Hepatocyte (in vitro differentiated cells): ENCODE results near the gene IMMP2L. TPM values are rescaled to one million over a fixed set of nuclear protein-coding genes. Genes with fewer than 3 reads are reported as not detected.

Experiments
- DNase-seq: peaks from one replicate; pipeline ENCODE4 v3.0.0-alpha.2; 2016; ENCODE audit warnings: low spot score
- H2AFZ ChIP-seq: fragments of 200-600 bp; sonication (generic); 2 replicates; pipeline ENCODE4 v1.6.0; 2016; ENCODE audit warnings: antibody characterized with exemption, mild to moderate bottlenecking
- H3K27ac ChIP-seq: fragments of 200-600 bp; sonication (generic); 2 replicates; pipeline ENCODE4 v1.5.1; 2016; ENCODE audit warnings: mild to moderate bottlenecking
- H3K27me3 ChIP-seq: fragments of 200-600 bp; sonication (generic); 2 replicates; pipeline ENCODE4 v1.6.1; 2016
- H3K36me3 ChIP-seq: fragments of 200-600 bp; sonication (generic); replicated peaks from 2 replicates; pipeline ENCODE4 v1.5.1; 2016; ENCODE audit warnings: low read depth; ENCODE audit not compliant: insufficient read depth
- H3K4me1 ChIP-seq: fragments of 200-600 bp; sonication (generic); 2 replicates; pipeline ENCODE4 v1.5.1; 2016; ENCODE audit warnings: mild to moderate bottlenecking, moderate library complexity; ENCODE audit not compliant: insufficient read depth
- H3K4me2 ChIP-seq: fragments of 200-600 bp; sonication (generic); 2 replicates; pipeline ENCODE4 v1.6.0; 2016
- H3K4me3 ChIP-seq: fragments of 200-600 bp; sonication (generic); 2 replicates; pipeline ENCODE4 v1.5.1; 2016; ENCODE audit warnings: mild to moderate bottlenecking
- H3K79me2 ChIP-seq: fragments of 200-600 bp; sonication (generic); 2 replicates; pipeline ENCODE4 v1.6.0; 2017; ENCODE audit warnings: mild to moderate bottlenecking
- H3K9me2 ChIP-seq: fragments of 200-600 bp; sonication (generic); replicated peaks from 2 replicates; pipeline ENCODE4 v1.6.0; 2017; ENCODE audit warnings: mild to moderate bottlenecking; ENCODE audit not compliant: insufficient read depth
- H3K9me3 ChIP-seq: fragments of 200-600 bp; sonication (generic); 2 replicates; pipeline ENCODE4 v1.5.1; 2016; ENCODE audit warnings: low read depth, mild to moderate bottlenecking
- H4K20me1 ChIP-seq: fragments of 200-600 bp; sonication (generic); 2 replicates; pipeline ENCODE4 v1.6.0; 2016; ENCODE audit warnings: mild to moderate bottlenecking; ENCODE audit not compliant: insufficient read depth, poor library complexity, severe bottlenecking
- EZH2 ChIP-seq: fragments of 200-600 bp; sonication (generic); IDR thresholded peaks from 2 replicates; pipeline ENCODE4 v1.6.1; 2016; ENCODE audit warnings: antibody characterized with exemption, mild to moderate bottlenecking, borderline replicate concordance
- EZH2phosphoT487 ChIP-seq: fragments of 200-600 bp; sonication (generic); IDR thresholded peaks from one replicate; pipeline ENCODE4 v1.6.1; 2018; ENCODE audit warnings: antibody characterized with exemption, mild to moderate bottlenecking, low read depth, moderate library complexity; ENCODE audit not compliant: unreplicated experiment, severe bottlenecking
- WGBS: methylation state at CpG from one replicate; pipeline ENCODE4 v1.1.6; 2016; ENCODE audit warnings: low lambda C conversion rate; ENCODE audit errors: missing lambda C conversion rate; 5-methylcytosine and 5-hydroxymethylcytosine counted together
- polyA plus RNA-seq: library from polyadenylated mRNA; unstranded; fragments of >200 nt; fragmentation: Nextera tagmentation; extraction: Ambion mirVana; gene quantifications from 2 replicates; pipeline ENCODE4 v1.2.1, GENCODE V29; 2016
- total RNA-seq: library from RNA; depleted of rRNA; stranded (reverse); fragments of >200 nt; gene quantifications from 2 replicates; pipeline ENCODE4 v1.2.3, GENCODE V29; 2014
- TF ChIP-seq, protein P1 (sequence below): fragments of 200-600 bp; sonication (generic); IDR thresholded peaks from 2 replicates; pipeline ENCODE4 v1.5.1; 2016; ENCODE audit warnings: antibody characterized with exemption, mild to moderate bottlenecking; ENCODE audit not compliant: poor library complexity

IMMP2L gene
- total and polyA plus RNA-seq, 2 experiments from 2014 or later: 13.3 to 17.6 TPM

- Histone ChIP-seq H3K4me2 (no peak overlapping the region), H3K4me1 (no peaks in the 10 kb centered on the region), H2AFZ (no peak overlapping the region), H3K27ac (no peak overlapping the region), H3K27me3 (no peaks in the 10 kb centered on the region), H3K36me3 (no peaks in the 10 kb centered on the region), H3K4me3 (no peak overlapping the region), H3K9me3 (no peaks in the 10 kb centered on the region), H3K9me2 (no peaks in the 10 kb centered on the region), H4K20me1 (no peaks in the 10 kb centered on the region), H3K79me2 (no peaks in the 10 kb centered on the region)
- WGBS: 97% methylated on average over 4 of the region's 4 CpGs
- DNase-seq: no peak
- TF ChIP-seq EZH2 (no peak), EZH2phosphoT487 (no peak)
- TF ChIP-seq, protein P1, sequence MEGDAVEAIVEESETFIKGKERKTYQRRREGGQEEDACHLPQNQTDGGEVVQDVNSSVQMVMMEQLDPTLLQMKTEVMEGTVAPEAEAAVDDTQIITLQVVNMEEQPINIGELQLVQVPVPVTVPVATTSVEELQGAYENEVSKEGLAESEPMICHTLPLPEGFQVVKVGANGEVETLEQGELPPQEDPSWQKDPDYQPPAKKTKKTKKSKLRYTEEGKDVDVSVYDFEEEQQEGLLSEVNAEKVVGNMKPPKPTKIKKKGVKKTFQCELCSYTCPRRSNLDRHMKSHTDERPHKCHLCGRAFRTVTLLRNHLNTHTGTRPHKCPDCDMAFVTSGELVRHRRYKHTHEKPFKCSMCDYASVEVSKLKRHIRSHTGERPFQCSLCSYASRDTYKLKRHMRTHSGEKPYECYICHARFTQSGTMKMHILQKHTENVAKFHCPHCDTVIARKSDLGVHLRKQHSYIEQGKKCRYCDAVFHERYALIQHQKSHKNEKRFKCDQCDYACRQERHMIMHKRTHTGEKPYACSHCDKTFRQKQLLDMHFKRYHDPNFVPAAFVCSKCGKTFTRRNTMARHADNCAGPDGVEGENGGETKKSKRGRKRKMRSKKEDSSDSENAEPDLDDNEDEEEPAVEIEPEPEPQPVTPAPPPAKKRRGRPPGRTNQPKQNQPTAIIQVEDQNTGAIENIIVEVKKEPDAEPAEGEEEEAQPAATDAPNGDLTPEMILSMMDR: no peak
These were observed 915.0 kb downstream of the IMMP2L start for GRCh38 chr7:110647266-110647665.

DNA sequence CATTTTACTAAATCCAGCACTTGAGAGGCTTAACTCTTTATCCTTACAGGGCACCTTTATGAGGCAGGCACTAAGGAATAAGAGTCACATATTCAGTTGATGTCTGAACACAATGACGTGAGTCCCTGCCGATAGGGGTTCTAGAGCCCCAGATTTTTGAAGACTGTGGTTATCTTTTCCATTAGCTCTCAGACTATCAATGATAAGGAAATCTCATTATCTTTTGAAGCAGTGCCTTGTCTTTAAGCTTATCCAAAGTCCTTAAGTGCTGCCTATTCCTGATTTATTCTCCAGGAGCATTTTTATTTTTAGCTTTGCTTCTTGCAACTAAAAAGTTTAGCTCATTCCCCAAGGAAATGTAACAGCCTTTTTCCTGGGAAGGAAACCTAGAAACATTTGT, 915.5 kb downstream of the IMMP2L start:
- H3K27ac ChIP-seq: no peak overlapping the region
- no peaks in the 10 kb centered on the region for H3K36me3 ChIP-seq
- no peak overlapping the region for H3K4me3 ChIP-seq
- H3K9me2 ChIP-seq: no peaks in the 10 kb centered on the region
- no peaks in the 10 kb centered on the region for H3K4me1 ChIP-seq
- TF ChIP-seq, protein P1: no peak
- TF ChIP-seq EZH2phosphoT487: no peak
- no peak for TF ChIP-seq EZH2
- no peaks in the 10 kb centered on the region for H3K79me2 ChIP-seq
- 35% methylated on average over 2 of the region's 2 CpGs for WGBS
- H3K9me3 ChIP-seq: no peaks in the 10 kb centered on the region
- no peak overlapping the region for H2AFZ ChIP-seq
- no peaks in the 10 kb centered on the region for H3K27me3 ChIP-seq
- H3K4me2 ChIP-seq: no peak overlapping the region
- no peaks in the 10 kb centered on the region for H4K20me1 ChIP-seq
- no peak for DNase-seq

DNA sequence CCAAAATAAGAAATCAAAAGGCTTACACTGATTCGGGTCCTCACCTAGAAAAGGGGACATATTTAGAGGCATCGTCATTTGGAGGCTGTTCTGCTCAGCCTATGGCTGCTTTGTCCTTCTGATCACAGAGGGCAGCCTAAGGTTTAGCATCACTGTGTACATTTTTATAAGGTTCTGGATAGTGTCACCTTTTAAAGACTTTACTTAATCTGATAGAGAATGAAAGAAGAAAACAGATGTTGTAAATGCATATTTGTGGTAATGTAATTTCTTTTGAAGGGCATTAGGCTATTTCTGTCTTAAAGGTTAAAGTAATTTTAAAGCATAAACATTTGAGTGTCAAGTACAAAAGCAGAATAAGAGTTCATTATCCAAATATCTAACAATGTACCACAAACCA, 916.7 kb downstream of the IMMP2L start:
- no peaks in the 10 kb centered on the region for H3K36me3 ChIP-seq

More for the DNA sequence above, 916.7 kb downstream of the IMMP2L start:
- Histone ChIP-seq H3K4me2 (no peak overlapping the region), H3K4me3 (no peak overlapping the region), H4K20me1 (no peaks in the 10 kb centered on the region), H3K27me3 (no peaks in the 10 kb centered on the region), H3K79me2 (no peaks in the 10 kb centered on the region), H3K9me3 (no peaks in the 10 kb centered on the region), H3K27ac (no peak overlapping the region), H2AFZ (no peak overlapping the region), H3K9me2 (no peaks in the 10 kb centered on the region), H3K4me1 (no peaks in the 10 kb centered on the region)
- WGBS: 58% methylated on average over 2 of the region's 2 CpGs
- no peak for DNase-seq
- no peak for TF ChIP-seq EZH2phosphoT487
- TF ChIP-seq, protein P1: no peak
- no peak for TF ChIP-seq EZH2
